ENCODE data around the gene OAS3.
"Not testable (repeated sequence)": the region's sequence is repeated elsewhere in the genome, so short reads cannot be mapped to it uniquely, and the experiment has no call there.

The OAS3 gene, protein sequence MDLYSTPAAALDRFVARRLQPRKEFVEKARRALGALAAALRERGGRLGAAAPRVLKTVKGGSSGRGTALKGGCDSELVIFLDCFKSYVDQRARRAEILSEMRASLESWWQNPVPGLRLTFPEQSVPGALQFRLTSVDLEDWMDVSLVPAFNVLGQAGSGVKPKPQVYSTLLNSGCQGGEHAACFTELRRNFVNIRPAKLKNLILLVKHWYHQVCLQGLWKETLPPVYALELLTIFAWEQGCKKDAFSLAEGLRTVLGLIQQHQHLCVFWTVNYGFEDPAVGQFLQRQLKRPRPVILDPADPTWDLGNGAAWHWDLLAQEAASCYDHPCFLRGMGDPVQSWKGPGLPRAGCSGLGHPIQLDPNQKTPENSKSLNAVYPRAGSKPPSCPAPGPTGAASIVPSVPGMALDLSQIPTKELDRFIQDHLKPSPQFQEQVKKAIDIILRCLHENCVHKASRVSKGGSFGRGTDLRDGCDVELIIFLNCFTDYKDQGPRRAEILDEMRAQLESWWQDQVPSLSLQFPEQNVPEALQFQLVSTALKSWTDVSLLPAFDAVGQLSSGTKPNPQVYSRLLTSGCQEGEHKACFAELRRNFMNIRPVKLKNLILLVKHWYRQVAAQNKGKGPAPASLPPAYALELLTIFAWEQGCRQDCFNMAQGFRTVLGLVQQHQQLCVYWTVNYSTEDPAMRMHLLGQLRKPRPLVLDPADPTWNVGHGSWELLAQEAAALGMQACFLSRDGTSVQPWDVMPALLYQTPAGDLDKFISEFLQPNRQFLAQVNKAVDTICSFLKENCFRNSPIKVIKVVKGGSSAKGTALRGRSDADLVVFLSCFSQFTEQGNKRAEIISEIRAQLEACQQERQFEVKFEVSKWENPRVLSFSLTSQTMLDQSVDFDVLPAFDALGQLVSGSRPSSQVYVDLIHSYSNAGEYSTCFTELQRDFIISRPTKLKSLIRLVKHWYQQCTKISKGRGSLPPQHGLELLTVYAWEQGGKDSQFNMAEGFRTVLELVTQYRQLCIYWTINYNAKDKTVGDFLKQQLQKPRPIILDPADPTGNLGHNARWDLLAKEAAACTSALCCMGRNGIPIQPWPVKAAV

DNA sequence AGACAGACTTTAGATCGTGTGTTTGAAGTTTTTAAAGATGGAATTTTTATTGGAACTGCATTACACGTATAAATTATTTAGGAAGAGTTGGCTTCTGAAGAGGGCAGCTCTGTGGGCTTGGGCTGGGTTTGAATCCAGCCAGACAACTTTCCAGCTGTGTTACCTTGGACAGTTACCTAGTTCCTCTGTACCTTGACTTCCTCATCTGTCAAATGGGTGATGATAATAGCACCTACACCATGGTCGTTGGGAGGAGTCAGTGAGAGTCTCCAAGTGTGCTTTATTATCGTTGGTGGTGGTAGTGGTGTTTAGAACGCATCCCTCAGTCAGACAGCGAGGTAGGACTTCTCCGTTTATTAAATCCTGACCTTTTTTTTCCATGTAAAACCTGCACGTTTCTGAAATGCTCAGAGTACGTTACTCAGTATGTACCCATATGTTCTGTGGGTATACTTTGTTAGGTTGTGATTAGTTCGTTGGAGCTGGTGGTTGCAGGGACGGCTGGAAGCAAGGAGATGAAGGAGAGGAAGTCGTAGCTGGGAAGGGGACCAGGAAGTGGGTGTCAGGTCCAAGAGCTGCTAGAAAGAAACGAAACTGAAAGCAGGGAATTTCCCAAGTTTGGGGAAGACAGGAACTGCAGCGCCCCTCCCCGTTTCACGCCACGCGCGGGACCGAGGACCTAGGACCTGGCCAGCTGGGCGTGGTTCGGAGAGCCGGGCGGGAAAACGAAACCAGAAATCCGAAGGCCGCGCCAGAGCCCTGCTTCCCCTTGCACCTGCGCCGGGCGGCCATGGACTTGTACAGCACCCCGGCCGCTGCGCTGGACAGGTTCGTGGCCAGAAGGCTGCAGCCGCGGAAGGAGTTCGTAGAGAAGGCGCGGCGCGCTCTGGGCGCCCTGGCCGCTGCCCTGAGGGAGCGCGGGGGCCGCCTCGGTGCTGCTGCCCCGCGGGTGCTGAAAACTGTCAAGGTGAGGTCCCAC lies at the start of gene OAS3:
OAS3 (plus strand) TSS at position 734 of the 979 bp plus-strand sequence; CDS start at position 791, 57 bp downstream.
- DNase-seq (ENCODE audit: low read depth, low spot score): peak; percentile 83

DNA sequence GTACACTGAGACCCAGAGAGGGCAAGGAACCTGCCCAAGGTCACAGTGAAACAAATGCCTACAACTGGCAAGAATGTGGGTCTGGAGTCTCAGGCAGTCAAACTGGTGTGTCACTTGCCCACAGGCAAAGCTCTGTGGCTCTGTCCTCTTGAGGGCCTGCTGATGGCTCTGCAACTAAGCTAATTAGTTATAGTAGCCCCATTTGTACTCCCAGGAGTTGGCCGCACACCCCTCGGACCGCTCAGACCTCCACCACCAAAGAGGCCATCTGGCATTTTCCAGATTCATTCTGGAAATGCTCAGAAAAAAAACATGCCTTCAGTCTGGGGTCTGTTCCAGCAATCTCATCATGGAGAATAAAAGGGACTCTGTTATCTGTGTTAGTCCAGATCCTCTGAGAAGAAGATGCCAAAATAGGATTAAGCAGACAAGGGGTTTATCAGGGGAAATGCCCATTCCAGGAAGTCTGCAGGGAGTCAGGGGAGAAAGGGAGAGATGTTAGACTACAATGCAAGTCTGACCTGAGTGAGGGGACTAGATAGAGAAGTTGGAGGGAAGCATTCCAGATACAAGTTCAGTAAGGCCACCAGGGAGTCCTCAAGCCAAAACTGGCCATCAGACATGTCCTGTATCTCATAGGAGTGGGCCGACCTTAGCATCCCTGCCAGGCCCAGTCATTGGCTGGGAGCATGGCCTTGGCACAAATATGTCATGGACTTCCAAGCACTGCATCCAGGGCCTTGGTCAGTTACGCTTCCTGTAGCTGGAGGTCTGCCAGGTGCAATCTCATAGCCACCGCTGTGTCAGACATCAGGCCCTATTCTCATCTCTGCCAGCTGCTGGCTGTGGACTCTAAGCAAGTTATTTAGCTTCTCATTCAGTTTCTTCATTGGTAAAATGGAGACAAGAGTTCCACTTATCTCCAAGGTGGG lies 46.9 kb upstream of the OAS3 start:
- DNase-seq (ENCODE audit: low read depth, low spot score): no peak

DNA sequence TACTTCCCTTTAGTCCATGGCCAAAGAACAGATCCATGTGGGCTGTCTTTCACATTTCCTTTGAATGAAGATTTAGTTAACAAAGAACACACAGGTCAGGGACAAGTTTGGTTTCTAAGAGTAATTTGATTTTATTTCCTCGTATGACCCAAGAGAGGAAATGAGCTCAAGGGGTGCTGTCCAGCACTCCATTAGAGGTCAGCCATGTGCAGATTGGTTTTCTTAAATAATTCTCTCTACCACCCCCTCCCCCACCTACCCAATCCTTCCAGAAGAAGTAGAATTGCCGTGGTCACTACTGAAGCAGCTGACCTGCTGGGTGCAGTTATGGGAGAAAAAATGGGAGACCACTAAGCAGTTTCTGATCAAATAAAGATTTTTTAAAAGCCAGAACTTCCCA lies 45.4 kb upstream of the OAS3 start:
- DNase-seq (ENCODE audit: low read depth, low spot score): no peak

DNA sequence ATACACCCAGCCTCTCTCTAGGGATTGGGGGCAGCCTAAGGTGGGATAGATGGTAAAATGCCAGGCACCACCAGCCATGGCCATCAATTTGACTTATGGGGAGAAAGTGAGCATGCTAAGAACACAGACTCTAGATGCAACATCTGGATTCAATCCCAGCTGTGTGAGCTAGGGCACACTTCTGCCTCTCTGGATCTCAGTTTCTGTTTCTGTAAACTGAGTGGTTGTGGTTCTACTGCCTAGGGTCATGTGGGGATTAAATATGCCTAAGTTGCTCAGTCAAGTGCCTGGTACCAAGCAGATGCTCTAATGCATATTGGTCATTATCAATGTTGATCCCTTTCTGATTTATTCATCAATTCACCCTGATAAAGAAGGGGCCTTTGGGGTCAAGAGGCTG lies 44.1 kb upstream of the OAS3 start:
- DNase-seq (ENCODE audit: low read depth, low spot score): no peak

DNA sequence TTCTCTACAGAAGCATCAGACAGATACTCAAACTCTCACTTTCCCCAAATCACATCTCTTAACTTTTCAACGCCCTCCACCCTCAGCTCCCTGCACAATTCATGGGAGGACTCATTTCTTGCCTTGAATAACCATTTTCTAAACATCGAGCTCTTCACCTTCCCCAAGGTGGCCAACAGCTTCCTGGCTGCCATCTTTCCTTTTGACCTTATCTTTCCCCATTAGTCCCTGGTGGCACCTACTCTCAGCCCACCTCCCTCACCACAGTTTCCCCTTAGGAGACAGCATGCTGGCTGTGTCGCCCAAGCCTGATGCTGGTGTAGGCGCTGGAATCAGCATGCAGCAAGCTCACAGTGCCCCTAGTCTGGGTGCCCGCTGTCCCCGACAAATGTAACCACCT lies 39.9 kb upstream of the OAS3 start:
- no peak for DNase-seq (ENCODE audit: low read depth, low spot score)

DNA sequence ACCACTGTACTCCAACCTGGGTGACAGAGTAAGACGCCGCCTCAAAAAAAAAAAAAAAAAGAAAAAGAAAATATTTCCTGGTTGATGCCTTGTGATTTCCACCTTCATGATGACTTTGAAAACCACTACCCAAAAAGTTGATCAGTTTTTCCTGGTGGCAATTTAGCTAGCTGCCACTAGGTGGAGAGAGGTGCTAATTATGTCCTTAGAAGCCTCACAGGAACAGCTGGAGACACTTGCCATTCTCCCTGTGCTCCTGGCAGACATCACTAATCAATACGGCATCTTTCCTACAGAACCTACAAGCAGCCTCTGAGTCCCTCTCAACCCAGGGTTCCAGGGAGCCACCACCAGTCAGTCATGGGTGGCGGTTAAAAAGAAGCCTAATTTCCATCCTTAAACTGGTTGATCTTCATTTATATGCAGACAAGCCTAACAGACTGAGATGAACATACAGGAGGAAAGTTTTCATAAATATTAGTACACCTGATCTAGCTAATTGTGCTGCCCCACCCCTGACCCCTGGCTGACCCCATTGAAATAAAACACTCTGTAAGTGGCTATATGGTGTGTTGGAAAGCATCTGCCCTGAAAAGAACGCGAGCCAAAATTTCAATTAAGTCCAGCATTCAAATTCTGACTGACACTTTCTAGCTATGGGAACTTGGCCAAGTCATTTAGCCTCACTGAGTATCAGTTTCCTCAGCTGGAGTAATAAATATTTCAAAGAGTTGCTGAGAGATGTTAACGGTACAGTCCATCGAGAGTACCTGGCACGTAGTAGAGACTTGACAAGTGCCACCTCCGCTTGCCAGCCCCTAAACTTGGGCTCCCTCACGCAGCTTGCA lies 37.8 kb upstream of the OAS3 start:
- peak; percentile 42 for DNase-seq (ENCODE audit: low read depth, low spot score)

DNA sequence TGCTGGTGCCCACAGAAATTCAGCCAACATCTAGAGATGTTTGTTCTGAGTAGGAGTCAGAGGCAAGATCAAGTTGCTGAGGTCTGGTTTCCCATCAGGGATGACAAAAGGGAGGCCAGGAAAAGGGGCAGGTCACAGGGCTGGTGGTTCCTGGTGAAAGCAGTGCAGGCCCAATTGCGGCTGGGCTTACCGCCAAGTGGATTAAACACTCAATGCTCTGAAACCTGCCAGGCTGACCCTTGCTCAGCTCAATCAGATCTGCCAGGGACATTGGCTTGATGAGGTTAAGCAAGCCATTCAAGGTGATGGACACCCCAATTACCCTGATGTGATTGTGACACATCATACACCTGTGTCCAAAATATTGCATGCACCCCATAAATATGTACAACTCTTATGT lies 37.0 kb upstream of the OAS3 start:
- no peak for DNase-seq (ENCODE audit: low read depth, low spot score)

DNA sequence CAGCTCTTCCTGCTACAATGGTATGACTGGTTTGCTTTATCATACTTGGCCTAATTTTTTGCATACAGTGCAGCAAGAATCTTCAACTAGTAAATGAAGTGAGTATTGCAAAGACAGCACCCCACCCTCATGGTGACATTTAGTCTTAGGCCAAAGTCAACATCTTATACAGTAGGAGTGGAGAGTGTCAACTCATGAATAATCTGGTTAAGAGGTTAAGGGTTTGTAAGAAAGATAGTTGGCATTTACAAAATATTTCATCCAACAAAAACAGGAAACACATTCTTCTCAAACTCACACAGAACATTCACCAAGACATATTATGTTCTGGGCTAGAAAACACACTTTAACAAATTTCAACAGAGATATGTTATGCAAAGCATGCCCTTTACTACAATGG lies 33.7 kb upstream of the OAS3 start:
- DNase-seq (ENCODE audit: low read depth, low spot score): peak; percentile 28

DNA sequence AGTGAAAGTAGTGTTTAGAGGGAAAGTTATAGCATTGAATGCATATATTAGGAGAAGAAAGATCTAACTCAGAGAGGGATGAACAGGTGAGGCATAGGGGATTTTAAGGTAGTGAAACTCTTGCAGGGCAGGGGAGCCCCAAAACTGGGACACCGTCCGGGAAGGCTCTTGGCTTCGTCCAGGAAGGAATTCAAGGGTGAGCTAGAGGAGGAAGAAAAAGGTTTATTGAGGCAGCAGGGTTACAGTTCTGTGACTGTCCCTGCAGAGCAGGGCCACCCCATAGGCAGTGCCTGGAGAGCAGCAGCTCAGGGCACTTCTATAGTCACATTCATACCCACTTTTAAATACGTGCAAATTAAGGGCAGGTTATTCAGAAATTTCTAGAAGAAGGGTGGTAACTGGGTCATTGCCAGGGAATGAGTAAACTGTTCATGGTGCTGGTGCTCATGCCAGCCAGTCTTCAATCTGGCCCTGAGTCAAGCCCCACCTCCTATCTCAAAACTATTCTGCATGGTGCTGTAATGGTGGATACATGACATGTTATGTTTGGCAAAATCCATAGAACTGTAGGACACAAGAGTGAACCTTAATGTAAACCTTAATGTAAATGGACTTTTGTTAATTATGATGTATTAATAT lies 32.7 kb upstream of the OAS3 start:
- DNase-seq (ENCODE audit: low read depth, low spot score): no peak

DNA sequence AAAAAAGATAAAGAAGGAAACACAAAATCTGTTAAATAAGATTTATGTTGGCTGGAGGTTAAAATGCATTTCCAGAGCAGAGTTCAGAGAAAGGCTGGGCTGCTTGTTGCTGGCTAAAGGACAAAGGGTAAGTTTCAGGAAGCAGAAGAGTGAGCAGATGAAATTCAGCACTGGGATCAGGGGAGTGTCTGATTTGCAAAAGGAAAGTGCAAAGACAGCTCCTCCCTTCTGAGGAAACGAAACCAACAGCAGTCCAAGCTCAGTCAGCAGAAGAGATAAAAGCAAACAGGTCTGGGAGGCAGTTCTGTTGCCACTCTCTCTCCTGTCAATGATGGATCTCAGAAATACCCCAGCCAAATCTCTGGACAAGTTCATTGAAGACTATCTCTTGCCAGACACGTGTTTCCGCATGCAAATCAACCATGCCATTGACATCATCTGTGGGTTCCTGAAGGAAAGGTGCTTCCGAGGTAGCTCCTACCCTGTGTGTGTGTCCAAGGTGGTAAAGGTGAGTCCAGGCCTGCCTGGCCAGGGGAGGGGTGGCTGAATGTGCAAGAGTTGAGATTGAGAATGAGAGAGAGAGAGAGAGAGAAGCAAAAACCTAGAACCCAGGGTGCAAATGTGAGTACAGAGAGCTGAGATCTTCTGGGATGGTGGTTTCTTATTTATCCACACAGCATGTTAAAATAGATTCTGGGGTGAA lies 31.4 kb upstream of the OAS3 start, which contains the start of gene OAS1:
OAS1 (plus strand) TSS at position 251 of the 703 bp plus-strand sequence; CDS start at position 329, 78 bp downstream.
- DNase-seq (ENCODE audit: low read depth, low spot score): peak; percentile 36

DNA sequence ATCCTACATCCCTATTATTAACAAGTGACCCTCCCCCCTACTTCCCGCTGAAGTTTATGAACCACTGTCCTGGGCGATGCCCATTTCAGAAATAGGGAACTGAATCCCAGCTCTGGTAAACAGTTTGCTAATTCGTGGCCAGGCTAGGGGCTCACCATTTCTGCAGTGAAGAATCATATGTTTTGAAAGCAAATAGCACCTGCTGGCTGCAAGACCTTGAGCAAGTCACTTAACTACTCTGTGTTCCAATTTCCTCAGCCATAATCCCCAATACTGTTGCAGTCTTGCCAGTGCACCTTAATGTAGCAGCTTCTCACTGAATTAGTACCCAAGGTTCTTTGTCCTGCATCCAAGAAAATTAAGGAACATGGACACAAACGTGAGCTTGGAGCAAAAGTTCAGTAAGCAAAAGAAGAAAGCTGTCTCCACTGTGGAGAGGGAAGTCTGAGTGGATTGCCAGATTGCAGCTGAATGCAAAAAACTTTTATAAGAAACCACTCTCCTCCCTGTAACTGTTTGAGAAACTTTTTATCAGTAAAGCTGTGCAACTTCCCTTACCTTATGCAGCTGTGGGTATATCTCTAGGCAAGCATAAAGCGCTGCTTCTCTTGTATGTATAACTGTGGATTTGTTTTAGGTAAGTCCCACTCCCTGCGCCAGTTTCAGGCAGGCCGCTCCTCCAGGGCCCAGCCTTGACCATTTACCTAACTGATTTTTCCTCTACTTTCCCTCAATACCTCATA lies 30.7 kb upstream of the OAS3 start:
- DNase-seq (ENCODE audit: low read depth, low spot score): no peak

DNA sequence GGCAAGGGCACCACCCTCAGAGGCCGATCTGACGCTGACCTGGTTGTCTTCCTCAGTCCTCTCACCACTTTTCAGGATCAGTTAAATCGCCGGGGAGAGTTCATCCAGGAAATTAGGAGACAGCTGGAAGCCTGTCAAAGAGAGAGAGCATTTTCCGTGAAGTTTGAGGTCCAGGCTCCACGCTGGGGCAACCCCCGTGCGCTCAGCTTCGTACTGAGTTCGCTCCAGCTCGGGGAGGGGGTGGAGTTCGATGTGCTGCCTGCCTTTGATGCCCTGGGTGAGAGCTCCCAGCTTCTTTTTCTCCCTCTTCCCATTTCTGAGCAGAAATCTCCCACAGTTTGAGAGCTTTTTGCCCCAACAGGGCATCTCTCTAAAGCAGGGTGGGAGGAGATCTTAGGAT lies 29.7 kb upstream of the OAS3 start:
- DNase-seq (ENCODE audit: low read depth, low spot score): no peak

DNA sequence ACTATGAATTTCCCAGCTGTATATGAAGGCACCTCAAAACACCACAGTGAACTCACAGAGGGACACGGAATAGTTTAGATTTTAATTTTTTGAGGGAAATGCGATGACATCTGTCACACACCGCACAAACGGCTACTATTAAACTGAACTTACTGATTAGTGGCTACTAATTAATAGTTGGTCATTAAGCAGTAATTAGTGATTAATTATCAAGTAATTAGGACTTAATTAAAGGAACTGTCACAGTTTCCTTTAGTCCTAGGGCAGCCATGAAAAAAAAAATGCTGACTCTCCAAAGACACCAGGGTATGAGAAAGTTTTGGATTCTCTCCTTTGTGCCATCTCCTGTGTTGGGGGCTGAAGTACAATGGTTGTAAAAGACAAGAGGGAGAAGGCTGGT lies 28.6 kb upstream of the OAS3 start:
- no peak for DNase-seq (ENCODE audit: low read depth, low spot score)

DNA sequence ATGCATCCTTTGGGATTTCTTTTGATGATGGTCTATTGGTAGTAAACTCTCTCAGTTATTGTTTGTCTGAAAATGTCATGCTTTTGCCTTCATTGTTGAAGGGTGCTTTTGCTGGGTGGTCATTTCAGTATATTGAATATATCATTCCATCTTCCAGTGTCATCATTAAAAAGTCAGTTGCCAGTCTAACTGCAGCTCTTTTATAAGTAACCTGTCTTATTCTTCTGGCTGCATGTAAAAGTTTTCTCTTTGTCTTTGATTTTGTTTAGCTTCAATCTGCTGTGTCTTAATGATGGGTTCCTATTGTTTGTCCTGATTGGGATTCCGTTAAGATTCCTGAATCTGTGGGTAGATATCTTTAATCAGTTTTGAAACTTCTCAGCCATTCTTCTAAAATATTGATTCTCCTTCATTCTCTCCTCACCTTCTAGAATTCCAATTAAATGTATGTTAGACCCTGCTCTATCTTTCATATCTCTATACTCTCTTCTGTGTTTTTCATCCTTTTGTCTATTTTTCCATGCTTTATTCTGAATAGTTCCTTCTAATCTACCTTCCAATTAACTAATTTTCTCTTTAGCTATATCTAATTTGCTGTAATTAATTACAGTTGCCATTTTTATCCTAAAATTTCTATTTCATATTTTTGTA lies 25.1 kb upstream of the OAS3 start:
- no peak for DNase-seq (ENCODE audit: low read depth, low spot score)

DNA sequence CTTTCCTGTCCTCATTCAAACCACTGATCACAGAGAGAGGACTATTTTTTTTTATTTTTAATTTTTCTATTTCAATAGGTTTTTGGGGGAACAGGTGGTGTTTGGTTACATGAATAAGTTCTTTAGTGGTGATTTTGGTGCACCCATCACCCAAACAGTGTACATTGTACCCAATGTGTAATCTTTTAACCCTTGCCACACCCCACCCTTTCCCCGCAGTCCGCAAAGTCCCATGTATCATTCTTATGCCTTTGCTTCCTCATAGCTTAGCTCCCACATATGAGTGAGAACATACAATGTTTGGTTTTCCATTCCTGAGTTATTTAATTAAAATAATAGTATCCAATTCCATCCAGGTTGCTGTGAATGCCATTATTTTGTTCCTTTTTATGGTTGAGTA lies 24.4 kb upstream of the OAS3 start:
- DNase-seq (ENCODE audit: low read depth, low spot score): not testable (repeated sequence)

DNA sequence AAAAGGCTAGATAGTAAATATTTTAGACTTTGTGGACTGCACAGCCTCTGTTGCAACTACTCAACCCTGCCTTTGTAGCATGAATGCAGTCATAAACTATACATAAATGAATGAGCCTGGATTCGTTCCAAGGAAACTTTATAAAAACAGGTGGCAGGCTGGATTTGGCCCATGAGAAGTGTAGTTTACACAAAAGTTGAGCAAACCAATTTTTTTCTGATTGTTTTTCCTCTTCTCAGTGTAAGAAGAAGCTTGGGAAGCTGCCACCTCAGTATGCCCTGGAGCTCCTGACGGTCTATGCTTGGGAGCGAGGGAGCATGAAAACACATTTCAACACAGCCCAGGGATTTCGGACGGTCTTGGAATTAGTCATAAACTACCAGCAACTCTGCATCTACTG lies 22.0 kb upstream of the OAS3 start:
- no peak for DNase-seq (ENCODE audit: low read depth, low spot score)

DNA sequence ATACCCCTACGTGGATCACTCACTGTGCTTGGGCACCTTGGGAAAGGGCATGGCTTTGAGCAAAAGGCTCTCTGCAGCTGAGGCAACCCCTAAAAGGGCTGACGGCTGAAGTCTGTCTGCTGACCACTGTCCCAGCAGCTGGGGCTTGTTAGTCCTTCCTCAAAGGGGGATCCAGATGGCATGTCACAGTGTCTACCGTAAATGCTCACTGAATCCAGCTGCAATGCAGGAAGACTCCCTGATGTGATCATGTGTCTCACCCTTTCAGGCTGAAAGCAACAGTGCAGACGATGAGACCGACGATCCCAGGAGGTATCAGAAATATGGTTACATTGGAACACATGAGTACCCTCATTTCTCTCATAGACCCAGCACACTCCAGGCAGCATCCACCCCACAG lies 19.2 kb upstream of the OAS3 start:
- no peak for DNase-seq (ENCODE audit: low read depth, low spot score)

All from astrocyte of the hippocampus (primary cell).